ENCODE data around the gene SUCLG2.

Gene SUCLG2

GRCh38 chr3:67453628-67454027 lies 200.8 kb downstream of the SUCLG2 start:
- no peak overlapping the region for H3K4me3 ChIP-seq (ENCODE audit: low read depth, low read length)
- in situ Hi-C loops (cut with HindIII; ENCODE audit: low sequenced_read_pairs), result no loop called here
- no peak for DNase-seq (ENCODE audit: low read depth)
- TF ChIP-seq, protein P1, sequence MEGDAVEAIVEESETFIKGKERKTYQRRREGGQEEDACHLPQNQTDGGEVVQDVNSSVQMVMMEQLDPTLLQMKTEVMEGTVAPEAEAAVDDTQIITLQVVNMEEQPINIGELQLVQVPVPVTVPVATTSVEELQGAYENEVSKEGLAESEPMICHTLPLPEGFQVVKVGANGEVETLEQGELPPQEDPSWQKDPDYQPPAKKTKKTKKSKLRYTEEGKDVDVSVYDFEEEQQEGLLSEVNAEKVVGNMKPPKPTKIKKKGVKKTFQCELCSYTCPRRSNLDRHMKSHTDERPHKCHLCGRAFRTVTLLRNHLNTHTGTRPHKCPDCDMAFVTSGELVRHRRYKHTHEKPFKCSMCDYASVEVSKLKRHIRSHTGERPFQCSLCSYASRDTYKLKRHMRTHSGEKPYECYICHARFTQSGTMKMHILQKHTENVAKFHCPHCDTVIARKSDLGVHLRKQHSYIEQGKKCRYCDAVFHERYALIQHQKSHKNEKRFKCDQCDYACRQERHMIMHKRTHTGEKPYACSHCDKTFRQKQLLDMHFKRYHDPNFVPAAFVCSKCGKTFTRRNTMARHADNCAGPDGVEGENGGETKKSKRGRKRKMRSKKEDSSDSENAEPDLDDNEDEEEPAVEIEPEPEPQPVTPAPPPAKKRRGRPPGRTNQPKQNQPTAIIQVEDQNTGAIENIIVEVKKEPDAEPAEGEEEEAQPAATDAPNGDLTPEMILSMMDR (IDR thresholded peaks at IDR 0.05; ENCODE audit: low read depth, low read length, missing control alignments), result no peak

DNA sequence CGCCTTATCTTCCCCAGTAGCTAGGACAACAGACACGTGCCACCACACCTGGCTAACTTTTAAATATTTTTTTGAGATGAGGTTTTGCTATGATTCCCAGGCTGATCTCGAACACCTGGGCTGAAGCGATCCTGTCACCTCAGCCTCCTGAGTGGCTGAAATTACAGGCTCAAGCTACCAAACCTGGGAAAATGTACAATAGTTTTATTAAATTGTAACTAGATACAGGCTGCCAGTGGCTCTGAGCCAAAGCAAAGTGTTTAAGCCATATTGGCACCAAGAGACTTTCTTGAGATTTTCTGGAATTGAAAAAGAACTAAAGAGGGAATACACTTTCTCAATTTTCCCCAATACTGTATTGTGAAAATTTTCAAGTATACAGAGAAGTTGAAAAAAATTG lies 204.3 kb downstream of the SUCLG2 start:
- H3K4me3 ChIP-seq (ENCODE audit: low read depth, low read length), result no peak overlapping the region
- no peak for DNase-seq (ENCODE audit: low read depth)
- in situ Hi-C loops (cut with HindIII; ENCODE audit: low sequenced_read_pairs), result no loop called here
- TF ChIP-seq, protein P1 (IDR thresholded peaks at IDR 0.05; ENCODE audit: low read depth, low read length, missing control alignments), result no peak

DNA sequence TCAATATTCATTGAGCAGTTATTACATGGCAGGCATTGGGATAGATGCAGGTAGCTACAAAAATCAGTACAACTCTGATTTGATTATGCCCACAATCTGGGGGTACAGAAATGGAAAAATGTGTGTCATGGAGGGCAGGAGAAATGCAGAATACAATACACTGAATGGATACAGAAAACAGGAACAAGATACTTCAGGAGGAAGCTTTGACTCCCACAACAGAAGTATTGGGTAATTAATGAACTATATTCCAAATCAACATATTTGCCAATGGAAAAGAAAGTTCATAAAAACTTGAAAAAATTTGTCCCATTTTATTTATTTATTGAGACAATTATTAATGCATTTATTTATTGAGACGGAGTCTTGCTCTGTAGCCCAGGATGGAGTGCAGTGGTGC lies 207.0 kb downstream of the SUCLG2 start:
- no peak overlapping the region for H3K4me3 ChIP-seq (ENCODE audit: low read depth, low read length)
- DNase-seq (ENCODE audit: low read depth), result no peak
- TF ChIP-seq, protein P1 (IDR thresholded peaks at IDR 0.05; ENCODE audit: low read depth, low read length, missing control alignments), result no peak
- in situ Hi-C loops (cut with HindIII; ENCODE audit: low sequenced_read_pairs), result no loop called here

GRCh38 chr3:67437789-67438188 lies 216.6 kb downstream of the SUCLG2 start:
- in situ Hi-C loops (cut with HindIII; ENCODE audit: low sequenced_read_pairs), result no loop called here
- TF ChIP-seq, protein P1 (IDR thresholded peaks at IDR 0.05; ENCODE audit: low read depth, low read length, missing control alignments), result no peak
- no peak for DNase-seq (ENCODE audit: low read depth)
- no peak overlapping the region for H3K4me3 ChIP-seq (ENCODE audit: low read depth, low read length)

DNA sequence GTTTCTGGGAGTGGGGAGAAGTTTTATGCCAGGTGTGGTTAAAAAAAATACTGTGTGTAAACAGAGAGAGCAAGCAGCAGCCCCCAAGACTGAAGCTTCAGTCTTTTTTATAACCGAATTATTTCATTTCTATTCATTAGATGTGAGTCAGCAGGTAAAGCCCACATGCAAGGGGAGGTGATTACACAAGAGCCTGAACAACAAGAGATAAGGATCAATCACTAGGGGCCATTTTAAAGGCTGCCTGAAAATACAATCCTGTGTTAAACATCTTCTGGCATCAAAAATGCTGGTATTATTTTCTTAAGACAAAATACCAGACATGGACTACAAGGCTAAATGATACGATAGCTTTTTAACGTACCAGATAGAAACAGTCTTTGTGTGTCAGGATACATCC lies 217.3 kb downstream of the SUCLG2 start:
- no peak overlapping the region for H3K4me3 ChIP-seq (ENCODE audit: low read depth, low read length)
- in situ Hi-C loops (cut with HindIII; ENCODE audit: low sequenced_read_pairs), result no loop called here
- no peak for DNase-seq (ENCODE audit: low read depth)
- TF ChIP-seq, protein P1 (IDR thresholded peaks at IDR 0.05; ENCODE audit: low read depth, low read length, missing control alignments), result no peak

DNA sequence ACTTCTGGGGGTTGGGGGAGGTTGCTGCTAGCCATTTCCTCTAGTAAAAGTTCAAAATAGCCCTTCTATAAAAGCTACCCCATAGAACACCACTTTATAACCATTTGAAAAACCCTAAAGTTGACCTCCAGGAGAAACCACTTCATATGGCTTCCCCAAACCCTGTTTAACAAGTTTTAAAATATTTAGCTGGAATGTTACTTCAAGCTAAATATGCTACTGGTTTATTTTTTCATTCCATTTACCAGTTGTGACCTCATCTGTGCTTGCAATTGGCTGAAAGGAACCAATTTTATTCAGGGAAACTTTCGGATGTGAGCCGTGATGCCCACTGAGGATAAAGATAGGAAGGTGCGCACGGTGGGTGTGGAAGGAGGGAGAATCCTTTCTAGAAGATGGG lies 221.3 kb downstream of the SUCLG2 start:
- TF ChIP-seq, protein P1 (IDR thresholded peaks at IDR 0.05; ENCODE audit: low read depth, low read length, missing control alignments), result no peak
- in situ Hi-C loops (cut with HindIII; ENCODE audit: low sequenced_read_pairs), result no loop called here
- H3K4me3 ChIP-seq (ENCODE audit: low read depth, low read length), result no peak overlapping the region
- DNase-seq (ENCODE audit: low read depth), result no peak

- H3K4me3 ChIP-seq (ENCODE audit: low read depth, low read length), result no peak overlapping the region
- no peak for DNase-seq (ENCODE audit: low read depth)
- TF ChIP-seq, protein P1 (IDR thresholded peaks at IDR 0.05; ENCODE audit: low read depth, low read length, missing control alignments), result no peak
- in situ Hi-C loops (cut with HindIII; ENCODE audit: low sequenced_read_pairs), result no loop called here
Observed at GRCh38 chr3:67431887-67432286, 222.5 kb downstream of the SUCLG2 start.
